Stimulated activated CD4-positive, alpha-beta T cell treated with anti-CD3 and anti-CD28 coated beads, Interleukin-15, amount 100 ng/mL, for 24 hours (primary cell): ENCODE measurements around the gene SCN10A.

Experiments used
- DNase-seq: peaks from one replicate; pipeline ENCODE4 v3.0.0-alpha.2; 2020

SCN10A gene

GRCh38 chr3:38649500-38650247, 166.3 kb downstream of the SCN10A start, which contains the start of gene SCN5A:
Gene SCN5A (minus strand): TSS chr3:38649687. CDS start chr3:38633307, 16,380 bp downstream.
- DNase-seq = peak; percentile 68

- DNase-seq = peak; percentile 12
Observed at GRCh38 chr3:38648659-38649499, 167.1 kb downstream of the SCN10A start.

GRCh38 chr3:38648024-38648658, 167.9 kb downstream of the SCN10A start:
- DNase-seq = no peak

GRCh38 chr3:38647217-38647970, 168.6 kb downstream of the SCN10A start:
- no peak for DNase-seq
